LNCAP (cell line): ENCODE results near the gene RPL37A.

Source experiments
- CTCF ChIP-seq: fragments of 450-650 bp; IDR thresholded peaks from 2 replicates; pipeline ENCODE4 v1.5.1; 2017; ENCODE audit warnings: mild to moderate bottlenecking

Gene RPL37A

GRCh38 chr2:216537366-216537765 is 38.7 kb downstream of the RPL37A start:
- no peak for TF ChIP-seq CTCF

GRCh38 chr2:216538538-216538937 is 39.9 kb downstream of the RPL37A start:
- TF ChIP-seq CTCF, result no peak

GRCh38 chr2:216539120-216539519 is 40.5 kb downstream of the RPL37A start:
- no peak for TF ChIP-seq CTCF

GRCh38 chr2:216539791-216540241 is 41.2 kb downstream of the RPL37A start:
- TF ChIP-seq CTCF, result no peak

- no peak for TF ChIP-seq CTCF
Measured at GRCh38 chr2:216540920-216541319, 42.3 kb downstream of the RPL37A start.

- TF ChIP-seq CTCF, result no peak
Measured at GRCh38 chr2:216541505-216541904, 42.9 kb downstream of the RPL37A start.

- no peak for TF ChIP-seq CTCF
Measured at GRCh38 chr2:216545359-216545758, 46.7 kb downstream of the RPL37A start.

- TF ChIP-seq CTCF, result no peak
Measured at GRCh38 chr2:216546241-216546640, 47.6 kb downstream of the RPL37A start.
